OCI-LY7 (cell line): ENCODE data around the gene MISP3. TPM values are rescaled to one million over a fixed set of nuclear protein-coding genes. Genes with fewer than 3 reads are reported as not detected.
"Not testable (repeated sequence)": the region's sequence is repeated elsewhere in the genome, so short reads cannot be mapped to it uniquely, and the experiment has no call there.

ENCODE experiments used
- BruUV-seq: library from RNA; stranded (reverse); fragments of 400-500 nt; replicated peaks from 2 replicates; lab custom pipeline; 2021; lab: Mats Ljungman, UMichigan
- CTCF ChIA-PET: fragments of 300-600 bp; sonication (Branson Sonifier 250); formaldehyde crosslinking; loops from one replicate; lab custom pipeline; 2022; ENCODE audit warnings: antibody characterized with exemption; ENCODE audit not compliant: unreplicated experiment; lab: Charles Lee
- POLR2A ChIA-PET: fragments of 300-600 bp; sonication (Branson Sonifier 250); formaldehyde crosslinking; loops from one replicate; lab custom pipeline; 2022; ENCODE audit warnings: antibody characterized with exemption; lab: Charles Lee
- DNase-seq: peaks from one replicate; pipeline ENCODE4 v3.0.0-alpha.2; 2015; ENCODE audit warnings: low spot score
- H2AFZ ChIP-seq: fragments of 200-600 bp; sonication (generic), shearing (Covaris generic); 2 replicates; pipeline ENCODE4 v1.6.1; 2014; ENCODE audit warnings: mild to moderate bottlenecking, antibody characterized with exemption, low read length, moderate library complexity
- H3K27ac ChIP-seq: fragments of 200-600 bp; sonication (generic); 2 replicates; pipeline ENCODE4 v1.5.1; 2014; ENCODE audit warnings: mixed run types, low read depth, mild to moderate bottlenecking, moderate library complexity, low read length, inconsistent platforms; ENCODE audit not compliant: poor library complexity, severe bottlenecking
- H3K36me3 ChIP-seq: fragments of 200-600 bp; sonication (generic); 2 replicates; pipeline ENCODE4 v1.6.1; 2014; ENCODE audit warnings: mild to moderate bottlenecking, antibody characterized with exemption, low read length, moderate library complexity, mixed read lengths; ENCODE audit not compliant: insufficient read depth
- H3K4me1 ChIP-seq: fragments of 200-600 bp; sonication (generic); 2 replicates; pipeline ENCODE4 v1.5.1; 2014; ENCODE audit warnings: mild to moderate bottlenecking, low read length; ENCODE audit not compliant: insufficient read depth, poor library complexity, severe bottlenecking
- H3K4me2 ChIP-seq: fragments of 200-600 bp; sonication (generic); 2 replicates; pipeline ENCODE4 v1.6.1; 2014; ENCODE audit warnings: mild to moderate bottlenecking, low read length
- H3K4me3 ChIP-seq: fragments of 200-600 bp; sonication (generic); 2 replicates; pipeline ENCODE4 v1.5.1; 2014; ENCODE audit warnings: mild to moderate bottlenecking, low read depth, low read length; ENCODE audit not compliant: poor library complexity, severe bottlenecking
- H3K79me2 ChIP-seq: fragments of 200-600 bp; sonication (generic); 2 replicates; pipeline ENCODE4 v1.6.1; 2016; ENCODE audit warnings: low read depth, mild to moderate bottlenecking, low read length, moderate library complexity, mixed read lengths; ENCODE audit not compliant: insufficient read depth
- H3K9me2 ChIP-seq: fragments of 200-600 bp; sonication (generic); 2 replicates; pipeline ENCODE4 v1.6.1; 2016; ENCODE audit warnings: mild to moderate bottlenecking, low read length, mixed read lengths; ENCODE audit not compliant: insufficient read depth
- H3K9me3 ChIP-seq: fragments of 200-600 bp; sonication (generic); 2 replicates; pipeline ENCODE4 v1.6.1; 2014; ENCODE audit warnings: mild to moderate bottlenecking, mixed run types, low read length, mixed read lengths
- H4K20me1 ChIP-seq: fragments of 200-600 bp; sonication (generic); 2 replicates; pipeline ENCODE4 v1.6.1; 2014; ENCODE audit warnings: mild to moderate bottlenecking, antibody characterized with exemption, low read length, moderate library complexity, mixed read lengths; ENCODE audit not compliant: insufficient read depth
- EZH2phosphoT487 ChIP-seq: fragments of 200-600 bp; sonication (generic); IDR thresholded peaks from 2 replicates; pipeline ENCODE4 v1.6.1; 2018; ENCODE audit warnings: low read depth, borderline replicate concordance, mild to moderate bottlenecking, mixed run types, antibody characterized with exemption, low read length, moderate library complexity, mixed read lengths
- intact Hi-C: fragments of 100-400 bp; cut with micrococcal nuclease; formaldehyde crosslinking; loops from one replicate; pipeline ENCODE4 v1.10.0; 2022; ENCODE audit not compliant: unreplicated experiment
- total RNA-seq, 2 experiments: library from RNA; depleted of rRNA in 1 of 2; stranded (reverse); fragments of >200 nt in 1 of 2; shearing (Covaris generic) in 1 of 2; gene quantifications; 2 replicates each; pipeline ENCODE4 v1.2.3, GENCODE V29; 2014 to 2022
- TF ChIP-seq, protein P1 (sequence below): fragments of 200-600 bp; sonication (generic); conservative IDR thresholded peaks from 2 replicates; pipeline ENCODE4 v1.5.1; 2014; ENCODE audit warnings: mild to moderate bottlenecking, antibody characterized with exemption, low read length, moderate library complexity, mixed read lengths

Gene MISP3
- total RNA-seq, 2 experiments from 2014 or later: 3.3 to 3.9 TPM

DNA sequence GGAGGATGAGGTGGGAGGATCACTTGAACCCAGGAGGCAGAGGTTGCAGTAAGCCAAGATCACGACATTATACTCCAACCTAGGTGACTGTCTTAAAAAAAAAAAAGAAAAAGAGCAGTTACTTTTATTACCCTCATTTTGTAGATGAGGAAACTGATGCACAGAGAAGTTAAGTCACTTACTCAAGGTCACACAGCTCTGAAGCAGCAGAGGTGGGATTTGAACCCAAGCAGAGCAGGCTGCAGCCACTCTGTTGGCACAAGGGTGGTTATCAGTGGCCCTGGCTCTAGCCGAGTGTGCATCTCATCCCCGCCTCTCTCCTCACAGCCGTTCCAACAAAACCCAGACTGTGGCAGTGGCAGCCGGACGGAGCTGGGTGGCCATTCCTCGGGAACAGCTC, 33.4 kb upstream of the MISP3 start:
- H3K36me3 ChIP-seq: no peaks in the 10 kb centered on the region

DNA sequence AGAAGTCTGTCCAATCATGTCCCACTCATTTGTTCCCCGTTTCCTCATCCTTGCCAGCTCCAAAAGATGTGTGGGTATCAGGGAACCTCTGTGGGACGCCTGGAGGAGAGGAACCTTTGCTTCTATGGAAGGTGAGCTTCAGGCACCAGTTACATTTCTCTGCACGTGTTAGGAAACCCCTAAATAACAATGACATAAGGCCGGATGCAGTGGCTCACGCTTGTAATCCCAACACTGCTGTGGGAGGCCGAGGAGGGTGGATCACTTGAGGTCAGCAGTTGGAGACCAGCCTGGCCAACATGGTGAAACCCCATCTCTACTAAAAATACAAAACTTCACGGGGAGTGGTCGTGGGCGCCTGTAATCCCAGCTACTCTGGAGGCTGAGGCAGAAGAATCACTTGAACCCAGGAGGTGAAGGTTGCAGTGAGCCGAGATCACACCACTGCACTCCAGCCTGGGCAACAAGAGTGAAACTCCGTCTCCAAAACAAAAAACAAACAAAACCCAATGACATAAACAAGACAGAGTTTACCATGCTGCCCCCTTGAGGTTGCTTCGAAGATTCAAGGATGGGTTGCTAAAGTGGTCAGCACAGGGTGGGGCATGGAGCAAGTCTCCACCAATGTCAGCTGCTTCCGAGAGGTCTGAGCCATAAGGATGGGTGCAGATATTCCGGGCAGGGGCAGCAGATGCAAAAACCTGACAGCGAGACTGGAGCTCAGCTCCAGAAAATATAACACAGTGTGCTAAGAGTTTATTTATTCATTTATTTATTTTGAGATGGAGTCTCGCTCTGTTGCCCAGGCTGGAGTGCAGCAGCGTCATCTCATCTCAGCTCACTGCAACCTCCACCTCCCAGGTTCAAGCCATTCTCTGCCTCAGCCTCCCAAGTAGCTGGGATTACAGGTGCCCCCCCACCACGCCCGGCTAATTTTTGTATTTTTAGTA, 29.7 kb upstream of the MISP3 start:
- H3K79me2 ChIP-seq, H3K4me3 ChIP-seq, H3K4me2 ChIP-seq, POLR2A ChIA-PET, H3K9me2 ChIP-seq, H3K36me3 ChIP-seq, H3K9me3 ChIP-seq, H3K27ac ChIP-seq, BruUV-seq, H4K20me1 ChIP-seq: not testable (repeated sequence)
- intact Hi-C loops: loop anchor here (1.0 kb wide), 1 partner anchor 163 kb away; no protein-coding TSS in a partner anchor
- CTCF ChIA-PET: interaction anchor here (0.5 to 0.6 kb wide), 3 partner anchors 17 to 181 kb away, joined by 3 read pairs; no protein-coding TSS in a partner anchor
- peak overlapping the region; percentile 32; the same call in 1 of the 2 replicates for H2AFZ ChIP-seq
- TF ChIP-seq, protein P1, sequence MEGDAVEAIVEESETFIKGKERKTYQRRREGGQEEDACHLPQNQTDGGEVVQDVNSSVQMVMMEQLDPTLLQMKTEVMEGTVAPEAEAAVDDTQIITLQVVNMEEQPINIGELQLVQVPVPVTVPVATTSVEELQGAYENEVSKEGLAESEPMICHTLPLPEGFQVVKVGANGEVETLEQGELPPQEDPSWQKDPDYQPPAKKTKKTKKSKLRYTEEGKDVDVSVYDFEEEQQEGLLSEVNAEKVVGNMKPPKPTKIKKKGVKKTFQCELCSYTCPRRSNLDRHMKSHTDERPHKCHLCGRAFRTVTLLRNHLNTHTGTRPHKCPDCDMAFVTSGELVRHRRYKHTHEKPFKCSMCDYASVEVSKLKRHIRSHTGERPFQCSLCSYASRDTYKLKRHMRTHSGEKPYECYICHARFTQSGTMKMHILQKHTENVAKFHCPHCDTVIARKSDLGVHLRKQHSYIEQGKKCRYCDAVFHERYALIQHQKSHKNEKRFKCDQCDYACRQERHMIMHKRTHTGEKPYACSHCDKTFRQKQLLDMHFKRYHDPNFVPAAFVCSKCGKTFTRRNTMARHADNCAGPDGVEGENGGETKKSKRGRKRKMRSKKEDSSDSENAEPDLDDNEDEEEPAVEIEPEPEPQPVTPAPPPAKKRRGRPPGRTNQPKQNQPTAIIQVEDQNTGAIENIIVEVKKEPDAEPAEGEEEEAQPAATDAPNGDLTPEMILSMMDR: peak; percentile 78
- peaks cover 12% of the 10 kb centered on the region for H3K4me1 ChIP-seq
- DNase-seq: peak; percentile 74

More for the DNA sequence above, 33.4 kb upstream of the MISP3 start:
- intact Hi-C loops: no loop called here
- no peak for DNase-seq
- ChIA-PET CTCF (no interaction called here), POLR2A (no interaction called here)
- no peaks in the 10 kb centered on the region for H3K9me2 ChIP-seq
- no peak for TF ChIP-seq EZH2phosphoT487
- TF ChIP-seq, protein P1: no peak
- H3K9me3 ChIP-seq: no peaks in the 10 kb centered on the region
- no peak overlapping the region for H2AFZ ChIP-seq
- BruUV-seq: no TSS peak
- no peaks in the 10 kb centered on the region for H3K79me2 ChIP-seq
- no peak overlapping the region for H3K4me3 ChIP-seq
- no peaks in the 10 kb centered on the region for H4K20me1 ChIP-seq
- peaks cover 12% of the 10 kb centered on the region for H3K4me1 ChIP-seq
- no peak overlapping the region for H3K27ac ChIP-seq
- no peak overlapping the region for H3K4me2 ChIP-seq

DNA sequence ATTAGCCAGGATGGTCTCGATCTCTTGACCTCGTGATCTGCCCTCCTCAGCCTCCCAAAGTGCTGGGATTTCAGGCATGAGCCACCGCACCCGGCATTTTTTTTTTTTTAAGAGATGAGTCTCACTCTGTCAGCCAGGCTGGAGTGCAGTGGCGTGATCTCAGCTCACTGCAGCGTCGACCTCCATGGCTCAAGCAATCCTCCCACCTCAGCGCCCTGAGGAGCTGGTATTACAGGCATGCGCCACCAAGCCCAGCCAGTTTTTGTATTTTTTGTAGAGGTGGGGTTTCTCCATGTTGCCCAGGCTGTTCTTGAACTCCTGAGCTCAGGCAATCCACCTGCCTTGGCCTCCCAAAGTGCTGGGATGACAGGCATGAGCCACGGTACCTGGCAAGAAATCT, 24.7 kb upstream of the MISP3 start:
- CTCF ChIA-PET: interaction anchor here (0.5 to 0.6 kb wide), 2 partner anchors 12 to 175 kb away, joined by 3 read pairs; no protein-coding TSS in a partner anchor
- H3K27ac ChIP-seq, H3K4me2 ChIP-seq, intact Hi-C loops, DNase-seq, H3K36me3 ChIP-seq, H3K4me1 ChIP-seq, H3K4me3 ChIP-seq, H2AFZ ChIP-seq, H3K9me2 ChIP-seq, H3K79me2 ChIP-seq, H4K20me1 ChIP-seq, H3K9me3 ChIP-seq, BruUV-seq: not testable (repeated sequence)
- POLR2A ChIA-PET: interaction anchor here (1.1 kb wide), 1 partner anchor 63 kb away, joined by 4 read pairs; no protein-coding TSS in a partner anchor
